Astrocyte (in vitro differentiated cells and primary cell): Measurements from ENCODE around the gene ARIH2.

Experiments used
- EZH2 ChIP-seq: IDR thresholded peaks from 2 replicates; pipeline ENCODE4 v1.6.1; 2012; ENCODE audit warnings: mild to moderate bottlenecking, low read length, inconsistent platforms; ENCODE audit not compliant: insufficient read depth
- TF ChIP-seq, protein P1 (sequence below): IDR thresholded peaks from 2 replicates; pipeline ENCODE4 v1.5.1; 2011; ENCODE audit warnings: low read depth, mild to moderate bottlenecking, inconsistent platforms, low read length, moderate library complexity; ENCODE audit not compliant: insufficient read depth

DNA sequence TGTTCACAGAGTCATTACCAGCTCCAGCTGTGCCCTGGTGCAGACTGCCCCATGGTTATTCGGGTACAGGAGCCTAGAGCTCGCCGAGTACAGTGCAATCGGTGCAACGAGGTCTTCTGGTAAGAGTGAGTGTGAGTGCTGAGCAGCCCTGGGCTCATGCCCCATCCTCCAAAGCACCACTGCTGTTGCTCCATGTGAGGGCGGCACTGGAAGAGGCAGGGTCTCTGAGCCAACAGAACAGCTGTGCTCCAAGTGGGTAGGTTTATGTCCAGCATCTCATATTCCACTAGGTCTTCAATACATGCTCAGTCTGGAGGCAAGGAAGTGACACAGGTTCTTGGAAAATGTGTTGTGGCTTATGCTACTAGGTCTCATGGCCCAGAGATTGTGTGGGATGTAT, 51.9 kb downstream of the ARIH2 start:
- TF ChIP-seq, protein P1, sequence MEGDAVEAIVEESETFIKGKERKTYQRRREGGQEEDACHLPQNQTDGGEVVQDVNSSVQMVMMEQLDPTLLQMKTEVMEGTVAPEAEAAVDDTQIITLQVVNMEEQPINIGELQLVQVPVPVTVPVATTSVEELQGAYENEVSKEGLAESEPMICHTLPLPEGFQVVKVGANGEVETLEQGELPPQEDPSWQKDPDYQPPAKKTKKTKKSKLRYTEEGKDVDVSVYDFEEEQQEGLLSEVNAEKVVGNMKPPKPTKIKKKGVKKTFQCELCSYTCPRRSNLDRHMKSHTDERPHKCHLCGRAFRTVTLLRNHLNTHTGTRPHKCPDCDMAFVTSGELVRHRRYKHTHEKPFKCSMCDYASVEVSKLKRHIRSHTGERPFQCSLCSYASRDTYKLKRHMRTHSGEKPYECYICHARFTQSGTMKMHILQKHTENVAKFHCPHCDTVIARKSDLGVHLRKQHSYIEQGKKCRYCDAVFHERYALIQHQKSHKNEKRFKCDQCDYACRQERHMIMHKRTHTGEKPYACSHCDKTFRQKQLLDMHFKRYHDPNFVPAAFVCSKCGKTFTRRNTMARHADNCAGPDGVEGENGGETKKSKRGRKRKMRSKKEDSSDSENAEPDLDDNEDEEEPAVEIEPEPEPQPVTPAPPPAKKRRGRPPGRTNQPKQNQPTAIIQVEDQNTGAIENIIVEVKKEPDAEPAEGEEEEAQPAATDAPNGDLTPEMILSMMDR = no peak
- no peak for TF ChIP-seq EZH2
